Activated T-helper 1 cell treated with anti-CD3 and anti-CD28 coated beads, Interleukin-12 subunit alpha, Interleukin-12 subunit beta, Interleukin-2, Interleukin-4 antibody, amounts not matched to agents 30 ng/mL and 10 ng/mL and 1 ng/mL, durations not matched to agents 14 hours and 24 hours and 36 hours (primary cell): ENCODE results near the gene SORBS1. TPM values are rescaled to one million over a fixed set of nuclear protein-coding genes. Genes with fewer than 3 reads are reported as not detected.
"Not testable (repeated sequence)": the region's sequence is repeated elsewhere in the genome, so short reads cannot be mapped to it uniquely, and the experiment has no call there.

Source experiments
- DNase-seq: peaks from one replicate; pipeline ENCODE4 v3.0.0; 2021; ENCODE audit warnings: low spot score
- H3K27ac Mint-ChIP-seq: one replicate; pipeline ENCODE4 v1.8.0; 2021; ENCODE audit warnings: mild to moderate bottlenecking, mixed read lengths
- H3K27me3 Mint-ChIP-seq: one replicate; pipeline ENCODE4 v1.8.0; 2022; ENCODE audit warnings: mild to moderate bottlenecking, moderate library complexity, mixed read lengths; ENCODE audit not compliant: insufficient read depth
- H3K36me3 Mint-ChIP-seq: one replicate; pipeline ENCODE4 v1.8.0; 2021; ENCODE audit warnings: low read depth, mixed read lengths
- H3K4me1 Mint-ChIP-seq: one replicate; pipeline ENCODE4 v1.8.0; 2021; ENCODE audit warnings: low read depth, mixed read lengths
- H3K4me3 Mint-ChIP-seq: one replicate; pipeline ENCODE4 v1.8.0; 2021; ENCODE audit warnings: mild to moderate bottlenecking, moderate library complexity, mixed read lengths
- H3K9me3 Mint-ChIP-seq: one replicate; pipeline ENCODE4 v1.8.0; 2021; ENCODE audit warnings: mixed read lengths
- intact Hi-C: fragments of 100-400 bp; cut with micrococcal nuclease; formaldehyde crosslinking; loops from one replicate; pipeline ENCODE4 v1.15.1; 2024
- total RNA-seq: library from RNA; stranded (reverse); gene quantifications from 2 replicates; pipeline ENCODE4 v1.2.3, GENCODE V29; 2022

SORBS1 gene
- total RNA-seq, 1 donor from 2014 or later = 0.73 TPM

DNA sequence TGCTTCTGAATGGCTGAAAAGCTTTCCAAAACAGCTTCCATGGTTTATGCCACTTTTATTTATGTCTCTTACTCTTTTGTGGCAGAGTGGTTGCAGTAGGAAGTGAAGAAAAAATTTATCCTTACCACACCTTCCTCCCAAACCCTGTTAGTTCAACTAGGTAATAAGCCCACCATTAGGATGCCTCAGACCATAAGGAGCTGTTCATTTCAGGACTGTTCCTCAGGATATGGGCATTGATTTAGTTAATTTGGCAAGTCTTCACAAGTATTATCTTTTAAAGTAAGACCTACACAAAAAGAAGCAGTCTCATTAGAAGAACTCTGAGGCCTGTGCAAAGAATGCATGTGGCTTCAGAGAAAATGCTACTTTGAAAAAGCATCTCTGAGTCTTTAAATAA is 187.5 kb downstream of the SORBS1 start:
- Mint-ChIP-seq H3K4me1 (peaks cover 14% of the 10 kb centered on the region), H3K4me3 (no peak overlapping the region), H3K9me3 (no peaks in the 10 kb centered on the region), H3K36me3 (no peaks in the 10 kb centered on the region), H3K27ac (no peak overlapping the region), H3K27me3 (peaks cover 8% of the 10 kb centered on the region)
- DNase-seq = no peak
- intact Hi-C loops = loop anchor here (1.0 kb wide), 4 partner anchors 57 to 492 kb away; no protein-coding TSS in a partner anchor

DNA sequence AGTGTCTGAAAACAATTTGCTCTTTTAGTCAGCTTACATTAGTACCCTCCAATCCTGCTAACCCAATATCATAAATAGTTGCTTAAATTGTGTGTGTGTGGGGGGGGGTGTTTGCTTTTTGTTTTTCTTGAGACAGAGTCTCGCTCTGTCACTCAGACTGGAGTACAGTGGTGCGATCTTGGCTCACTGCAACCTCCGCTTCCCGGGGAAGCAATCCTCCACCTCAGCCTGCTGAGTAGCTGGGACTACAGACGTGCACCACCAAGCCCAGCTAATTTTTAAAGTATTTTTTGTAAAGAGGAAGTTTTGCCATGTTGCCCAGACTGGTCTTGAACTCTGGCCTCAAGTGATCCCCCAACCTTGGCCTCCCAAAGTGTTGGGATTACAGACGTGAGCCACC is 196.8 kb downstream of the SORBS1 start:
- Mint-ChIP-seq H3K4me1 (no peaks in the 10 kb centered on the region), H3K4me3 (no peak overlapping the region), H3K27me3 (peaks cover 6% of the 10 kb centered on the region), H3K27ac (no peak overlapping the region), H3K36me3 (no peaks in the 10 kb centered on the region), H3K9me3 (no peaks in the 10 kb centered on the region)
- intact Hi-C loops = loop anchor here (5.0 kb wide), 1 partner anchor 72 kb away; the partner anchor contains the start of gene PDLIM1
- no peak for DNase-seq

GRCh38 chr10:95363303-95363912 is 197.8 kb downstream of the SORBS1 start:
- Mint-ChIP-seq H3K27me3 (peaks cover 6% of the 10 kb centered on the region), H3K36me3 (no peaks in the 10 kb centered on the region)
- intact Hi-C loops = loop anchor here (1.0 to 5.0 kb wide), 6 partner anchors 71 to 733 kb away; partner anchors contain the start of gene PDLIM1

DNA sequence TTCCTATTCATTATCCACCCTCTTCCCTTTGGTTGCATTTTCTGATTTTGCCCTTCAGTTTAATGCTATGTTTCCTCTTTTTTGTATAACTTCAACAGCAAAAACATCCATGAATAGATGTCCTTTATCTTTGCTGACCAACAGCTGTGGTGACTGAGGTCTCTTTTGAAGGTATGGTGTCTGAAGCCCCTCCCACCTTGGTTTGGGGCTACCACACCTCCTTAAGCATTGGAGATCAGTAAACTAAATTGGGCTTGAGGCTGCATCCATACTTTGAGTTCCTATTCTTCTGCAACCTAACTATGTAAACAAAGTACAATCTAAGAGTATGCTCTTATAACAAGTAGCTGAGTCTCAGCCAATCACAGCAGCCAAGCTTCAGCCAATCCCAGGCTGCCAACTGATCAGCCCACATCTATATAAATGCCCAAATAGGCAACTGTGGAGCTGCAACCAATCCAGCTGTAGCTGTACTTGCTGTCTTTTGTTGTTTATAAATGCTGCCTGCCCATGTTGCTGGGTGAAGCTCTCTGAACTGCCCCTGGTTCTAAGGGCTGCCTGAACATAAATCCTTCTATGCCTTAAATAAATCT is 201.0 kb downstream of the SORBS1 start:
- H3K4me3 Mint-ChIP-seq = no peak overlapping the region
- H3K27ac Mint-ChIP-seq = no peak overlapping the region
- H3K4me1 Mint-ChIP-seq = no peaks in the 10 kb centered on the region
- intact Hi-C loops = loop anchor here (5.0 kb wide), 1 partner anchor 68 kb away; the partner anchor contains the start of gene PDLIM1
- peaks cover 6% of the 10 kb centered on the region for H3K27me3 Mint-ChIP-seq
- DNase-seq = no peak
- H3K9me3 Mint-ChIP-seq = no peaks in the 10 kb centered on the region
- no peaks in the 10 kb centered on the region for H3K36me3 Mint-ChIP-seq

More at GRCh38 chr10:95363303-95363912, 197.8 kb downstream of the SORBS1 start:
- Mint-ChIP-seq H3K27ac (no peak overlapping the region), H3K4me3 (no peak overlapping the region), H3K4me1 (no peaks in the 10 kb centered on the region), H3K9me3 (no peaks in the 10 kb centered on the region)
- peak; percentile 47 for DNase-seq

DNA sequence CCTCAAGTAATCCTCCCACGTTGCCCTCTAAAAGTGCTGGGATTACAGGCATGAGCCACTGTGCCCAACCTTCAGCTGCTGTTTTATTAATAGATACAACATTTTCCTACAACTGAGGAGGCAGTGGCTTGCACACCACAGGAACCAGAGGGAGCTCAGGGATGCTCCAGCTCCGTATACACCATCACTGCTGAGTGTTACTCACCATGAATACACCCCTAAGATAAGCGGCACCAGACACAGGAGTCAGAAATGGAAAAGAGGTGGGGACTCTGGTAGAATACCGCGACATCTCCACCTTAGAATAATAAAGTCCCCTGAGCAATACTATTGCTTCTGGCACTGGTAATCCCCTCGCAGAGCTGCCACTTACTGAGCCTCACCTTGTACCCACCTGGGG is 201.7 kb downstream of the SORBS1 start:
- intact Hi-C loops = no loop called here
- Mint-ChIP-seq H3K36me3 (no peaks in the 10 kb centered on the region), H3K4me1 (no peaks in the 10 kb centered on the region), H3K4me3 (no peak overlapping the region), H3K9me3 (no peaks in the 10 kb centered on the region), H3K27me3 (peaks cover 6% of the 10 kb centered on the region), H3K27ac (no peak overlapping the region)
- DNase-seq = no peak

- no peaks in the 10 kb centered on the region for H3K9me3 Mint-ChIP-seq
- peaks cover 3% of the 10 kb centered on the region for H3K27me3 Mint-ChIP-seq
- no peak overlapping the region for H3K27ac Mint-ChIP-seq
- DNase-seq = no peak
- no peak overlapping the region for H3K4me3 Mint-ChIP-seq
- no peaks in the 10 kb centered on the region for H3K36me3 Mint-ChIP-seq
- no peaks in the 10 kb centered on the region for H3K4me1 Mint-ChIP-seq
- intact Hi-C loops = no loop called here
These were observed 204.8 kb downstream of the SORBS1 start for GRCh38 chr10:95356190-95356955.

- H3K9me3 Mint-ChIP-seq = no peaks in the 10 kb centered on the region
- H3K4me1 Mint-ChIP-seq = no peaks in the 10 kb centered on the region
- H3K27me3 Mint-ChIP-seq = peaks cover 3% of the 10 kb centered on the region
- no peak for DNase-seq
- H3K4me3 Mint-ChIP-seq = no peak overlapping the region
- H3K27ac Mint-ChIP-seq = no peak overlapping the region
- intact Hi-C loops = no loop called here
- no peaks in the 10 kb centered on the region for H3K36me3 Mint-ChIP-seq
These were observed 205.9 kb downstream of the SORBS1 start for GRCh38 chr10:95355301-95355700.

DNA sequence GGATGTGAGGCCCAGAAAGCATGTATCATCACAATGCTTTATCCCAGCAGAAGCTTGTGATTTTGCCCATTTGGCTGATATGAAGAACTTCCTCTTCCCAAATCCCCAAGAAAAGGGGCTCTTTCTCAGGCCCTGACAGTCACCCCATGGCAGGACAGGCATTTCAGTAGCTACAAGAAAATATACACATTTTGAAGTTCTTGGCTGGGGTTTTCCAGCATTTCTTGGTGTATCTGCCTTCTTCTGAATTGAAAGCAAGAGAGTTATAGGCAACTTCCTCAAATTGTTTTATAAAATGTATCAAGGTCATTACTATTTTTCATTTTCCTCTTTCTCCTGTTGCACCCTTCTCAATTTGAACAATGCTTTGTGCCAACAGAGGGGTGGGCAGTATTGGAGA is 207.1 kb downstream of the SORBS1 start:
- H3K4me3 Mint-ChIP-seq = no peak overlapping the region
- DNase-seq = no peak
- peaks cover 3% of the 10 kb centered on the region for H3K27me3 Mint-ChIP-seq
- H3K36me3 Mint-ChIP-seq = no peaks in the 10 kb centered on the region
- intact Hi-C loops = no loop called here
- no peak overlapping the region for H3K27ac Mint-ChIP-seq
- no peaks in the 10 kb centered on the region for H3K4me1 Mint-ChIP-seq
- H3K9me3 Mint-ChIP-seq = no peaks in the 10 kb centered on the region

- Mint-ChIP-seq H3K36me3 (no peaks in the 10 kb centered on the region), H3K4me1 (no peaks in the 10 kb centered on the region), H3K27me3 (peaks cover 7% of the 10 kb centered on the region), H3K27ac (no peak overlapping the region), H3K4me3 (no peak overlapping the region), H3K9me3 (no peaks in the 10 kb centered on the region)
- no peak for DNase-seq
- intact Hi-C loops = no loop called here
These were observed 208.0 kb downstream of the SORBS1 start for GRCh38 chr10:95353123-95353522.

GRCh38 chr10:95352684-95353083 is 208.5 kb downstream of the SORBS1 start:
- H3K4me1 Mint-ChIP-seq = no peaks in the 10 kb centered on the region
- intact Hi-C loops = no loop called here
- H3K9me3 Mint-ChIP-seq = no peaks in the 10 kb centered on the region
- H3K36me3 Mint-ChIP-seq = no peaks in the 10 kb centered on the region
- peaks cover 4% of the 10 kb centered on the region for H3K27me3 Mint-ChIP-seq
- H3K4me3 Mint-ChIP-seq = no peak overlapping the region
- H3K27ac Mint-ChIP-seq = no peak overlapping the region
- DNase-seq = no peak

GRCh38 chr10:95350830-95351228 is 210.3 kb downstream of the SORBS1 start:
- DNase-seq = no peak
- peaks cover 13% of the 10 kb centered on the region for H3K27me3 Mint-ChIP-seq
- intact Hi-C loops = no loop called here
- H3K4me3 Mint-ChIP-seq = no peak overlapping the region
- no peaks in the 10 kb centered on the region for H3K36me3 Mint-ChIP-seq
- no peak overlapping the region for H3K27ac Mint-ChIP-seq
- no peaks in the 10 kb centered on the region for H3K9me3 Mint-ChIP-seq
- no peaks in the 10 kb centered on the region for H3K4me1 Mint-ChIP-seq

DNA sequence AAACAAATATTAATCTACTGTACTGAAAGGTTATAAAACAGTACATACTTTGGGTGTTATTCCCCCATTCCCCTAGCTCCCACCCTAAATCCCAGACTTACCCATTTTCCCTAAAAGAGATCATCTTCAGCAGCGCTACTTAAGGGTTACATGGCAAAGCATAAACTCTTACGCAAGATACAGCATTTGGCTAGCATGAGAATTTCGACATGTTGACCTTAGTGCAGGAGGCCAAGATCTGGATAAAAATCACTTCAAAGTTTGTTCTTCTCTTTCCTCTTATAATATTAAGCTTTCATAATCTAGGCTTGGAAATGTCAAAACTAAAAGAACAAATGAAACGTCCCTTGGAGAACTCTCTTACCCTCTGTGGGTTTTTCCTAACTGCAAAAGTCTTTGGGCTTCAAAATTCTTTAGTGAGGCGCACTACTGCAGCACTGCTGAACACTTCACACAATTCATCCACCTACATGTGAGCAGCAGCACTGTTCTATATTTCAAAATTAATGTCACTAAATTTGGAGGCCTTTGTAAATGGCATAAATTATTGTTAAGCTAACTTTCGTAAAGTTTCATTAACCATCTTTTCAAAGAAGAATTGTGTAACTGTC is 210.8 kb downstream of the SORBS1 start:
- Mint-ChIP-seq H3K4me3 (no peak overlapping the region), H3K27me3 (peaks cover 16% of the 10 kb centered on the region), H3K9me3 (no peaks in the 10 kb centered on the region), H3K27ac (no peak overlapping the region), H3K4me1 (no peaks in the 10 kb centered on the region), H3K36me3 (no peaks in the 10 kb centered on the region)
- no peak for DNase-seq
- intact Hi-C loops = no loop called here

DNA sequence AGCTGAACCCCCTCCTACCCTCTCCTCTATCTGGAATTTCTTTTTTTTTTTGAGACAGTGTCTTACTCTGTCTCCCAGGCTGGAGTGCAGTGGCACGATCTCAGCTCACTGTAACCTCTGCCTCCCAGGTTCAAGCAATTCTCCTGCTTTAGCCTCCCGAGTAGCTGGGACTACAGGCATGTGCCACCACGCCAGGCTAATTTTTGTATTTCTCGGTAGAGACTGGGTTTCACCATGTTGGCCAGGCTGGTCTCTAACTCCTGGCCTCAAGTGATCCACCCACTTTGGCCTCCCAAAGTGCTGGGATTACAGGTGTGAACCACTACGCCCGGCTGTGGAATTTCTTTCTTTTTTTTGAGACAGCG is 213.8 kb downstream of the SORBS1 start:
- H3K9me3 Mint-ChIP-seq, DNase-seq, H3K36me3 Mint-ChIP-seq, H3K4me3 Mint-ChIP-seq, H3K27ac Mint-ChIP-seq, H3K4me1 Mint-ChIP-seq, intact Hi-C loops: not testable (repeated sequence)
- H3K27me3 Mint-ChIP-seq = peaks cover 19% of the 10 kb centered on the region
